HG03354 (cell line): ENCODE measurements around the gene GRAMD4.
"Not testable (repeated sequence)": the region's sequence is repeated elsewhere in the genome, so short reads cannot be mapped to it uniquely, and the experiment has no call there.

ENCODE experiments used
- ATAC-seq: cut with Tn5 transposase; IDR thresholded peaks from one replicate; pipeline ENCODE4 v1.9.1; 2021; ENCODE audit warnings: mild to moderate bottlenecking; ENCODE audit not compliant: unreplicated experiment, poor library complexity, severe bottlenecking

GRAMD4 gene

GRCh38 chr22:46613606-46614021 is 6.6 kb upstream of the GRAMD4 start:
- no peak for ATAC-seq

- ATAC-seq: no peak
Measured at GRCh38 chr22:46614025-46614931, 5.9 kb upstream of the GRAMD4 start.

GRCh38 chr22:46617207-46617985 is 2.8 kb upstream of the GRAMD4 start:
- no peak for ATAC-seq

- ATAC-seq: no peak
Measured at GRCh38 chr22:46617986-46618647, 2.1 kb upstream of the GRAMD4 start.

- no peak for ATAC-seq
Measured at GRCh38 chr22:46618667-46619066, 1.5 kb upstream of the GRAMD4 start.

- no peak for ATAC-seq
Measured at GRCh38 chr22:46619240-46619829, 851 bp upstream of the GRAMD4 start.

GRCh38 chr22:46620588-46621242 is 529 bp downstream of the GRAMD4 start:
- no peak for ATAC-seq

- not testable (repeated sequence) for ATAC-seq
Measured at GRCh38 chr22:46621243-46621930, 1.2 kb downstream of the GRAMD4 start.

- ATAC-seq: no peak
Measured at GRCh38 chr22:46622081-46622521, 1.9 kb downstream of the GRAMD4 start.

- no peak for ATAC-seq
Measured at GRCh38 chr22:46625113-46625842, 5.1 kb downstream of the GRAMD4 start.

- no peak for ATAC-seq
Measured at GRCh38 chr22:46625843-46626349, 5.7 kb downstream of the GRAMD4 start.

- no peak for ATAC-seq
Measured at GRCh38 chr22:46626356-46626755, 6.2 kb downstream of the GRAMD4 start.

- no peak for ATAC-seq
Measured at GRCh38 chr22:46626911-46627805, 7.0 kb downstream of the GRAMD4 start.

- no peak for ATAC-seq
Measured at GRCh38 chr22:46627806-46628482, 7.8 kb downstream of the GRAMD4 start.

GRCh38 chr22:46628756-46629155 is 8.6 kb downstream of the GRAMD4 start:
- ATAC-seq: no peak

- ATAC-seq: no peak
Measured at GRCh38 chr22:46629291-46629690, 9.1 kb downstream of the GRAMD4 start.
